OCI-LY3 (cell line): ENCODE results near the gene FLCN.

ENCODE experiments used
- CTCF ChIP-seq: fragments of 200-600, 300-600 bp; sonication (generic); IDR thresholded peaks from 2 replicates; pipeline ENCODE4 v1.5.1; 2014; ENCODE audit warnings: antibody characterized with exemption, low read length, low read depth
- EZH2phosphoT487 ChIP-seq: fragments of 200-600 bp; shearing (Covaris generic); IDR thresholded peaks from 2 replicates; pipeline ENCODE4 v1.6.1; 2018; ENCODE audit warnings: antibody characterized with exemption, mixed run types, low read depth

DNA sequence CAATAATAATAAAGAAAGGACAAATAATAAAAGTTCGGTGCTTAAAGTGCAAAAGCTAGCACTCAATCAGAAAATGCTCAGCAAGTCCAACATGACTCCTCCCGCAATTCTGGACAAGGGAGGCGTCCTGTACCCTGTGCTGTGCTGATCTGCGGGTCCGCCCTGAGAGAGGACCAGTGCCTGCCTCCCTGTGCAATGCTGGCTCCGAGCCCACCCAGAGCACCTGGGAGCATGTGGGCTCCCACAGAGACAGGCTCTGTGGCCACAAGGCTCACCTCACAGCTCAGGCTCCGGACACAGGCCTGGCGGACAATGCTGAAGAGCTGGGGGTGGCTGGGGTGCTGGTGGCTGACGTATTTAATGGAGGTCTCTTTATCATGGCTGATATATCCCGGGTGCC lies 11.1 kb downstream of the FLCN start:
- no peak for TF ChIP-seq CTCF
- TF ChIP-seq EZH2phosphoT487, result no peak
